OCI-LY1 (cell line): Measurements from ENCODE around the gene MYOZ3.

Experiments
- EZH2 ChIP-seq: fragments of 200-600 bp; sonication (generic), shearing (Covaris generic); IDR thresholded peaks from 2 replicates; pipeline ENCODE4 v1.8.0; 2017; ENCODE audit warnings: borderline replicate concordance, mixed run types, mild to moderate bottlenecking, antibody characterized with exemption, low read length, moderate library complexity, mixed read lengths
- TF ChIP-seq, protein P1 (sequence below): fragments of 200-600 bp; sonication (generic), shearing (Covaris generic); IDR thresholded peaks from 2 replicates; pipeline ENCODE4 v1.5.1; 2017; ENCODE audit warnings: mild to moderate bottlenecking, antibody characterized with exemption, low read length, moderate library complexity, mixed read lengths

DNA sequence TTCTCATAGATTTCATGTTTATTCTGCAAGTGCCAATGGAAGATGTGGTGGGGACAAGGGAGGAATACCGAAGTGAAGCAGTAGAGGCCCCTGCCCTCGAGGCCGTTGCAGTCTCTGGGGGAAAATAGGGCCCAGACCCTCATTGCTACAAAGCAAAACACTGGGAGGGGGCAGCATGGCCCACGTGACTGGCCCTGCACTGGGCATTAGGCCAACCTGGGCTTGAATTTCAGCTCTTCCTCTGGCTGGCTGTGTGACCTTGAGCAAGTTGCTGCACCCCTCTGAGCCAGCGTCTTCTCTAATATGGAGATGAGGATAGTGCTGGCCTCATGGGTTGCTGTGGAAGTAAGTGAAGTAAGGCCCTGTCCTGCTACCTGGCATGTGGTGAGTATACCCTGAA lies 21.3 kb upstream of the MYOZ3 start:
- TF ChIP-seq, protein P1, sequence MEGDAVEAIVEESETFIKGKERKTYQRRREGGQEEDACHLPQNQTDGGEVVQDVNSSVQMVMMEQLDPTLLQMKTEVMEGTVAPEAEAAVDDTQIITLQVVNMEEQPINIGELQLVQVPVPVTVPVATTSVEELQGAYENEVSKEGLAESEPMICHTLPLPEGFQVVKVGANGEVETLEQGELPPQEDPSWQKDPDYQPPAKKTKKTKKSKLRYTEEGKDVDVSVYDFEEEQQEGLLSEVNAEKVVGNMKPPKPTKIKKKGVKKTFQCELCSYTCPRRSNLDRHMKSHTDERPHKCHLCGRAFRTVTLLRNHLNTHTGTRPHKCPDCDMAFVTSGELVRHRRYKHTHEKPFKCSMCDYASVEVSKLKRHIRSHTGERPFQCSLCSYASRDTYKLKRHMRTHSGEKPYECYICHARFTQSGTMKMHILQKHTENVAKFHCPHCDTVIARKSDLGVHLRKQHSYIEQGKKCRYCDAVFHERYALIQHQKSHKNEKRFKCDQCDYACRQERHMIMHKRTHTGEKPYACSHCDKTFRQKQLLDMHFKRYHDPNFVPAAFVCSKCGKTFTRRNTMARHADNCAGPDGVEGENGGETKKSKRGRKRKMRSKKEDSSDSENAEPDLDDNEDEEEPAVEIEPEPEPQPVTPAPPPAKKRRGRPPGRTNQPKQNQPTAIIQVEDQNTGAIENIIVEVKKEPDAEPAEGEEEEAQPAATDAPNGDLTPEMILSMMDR = no peak
- no peak for TF ChIP-seq EZH2
